CD14-positive monocyte (primary cell): ENCODE measurements around the gene CDC25A. TPM values are rescaled to one million over a fixed set of nuclear protein-coding genes. Genes with fewer than 3 reads are reported as not detected.

Experiments used
- DNase-seq, 3 donors: peaks; one replicate each; pipeline ENCODE4 v3.0.0-alpha.2; 2011 to 2022
- H2AFZ ChIP-seq: 2 replicates; pipeline ENCODE4 v1.6.0; 2012; ENCODE audit warnings: mild to moderate bottlenecking, low read depth, low read length, inconsistent platforms; ENCODE audit not compliant: insufficient read depth, poor library complexity, severe bottlenecking
- H3K27ac ChIP-seq, 2 donors: 1 replicate in 1 of 2; 2 replicates in 1 of 2; pipeline ENCODE4 v1.5.1; 2012 to 2013; ENCODE audit warnings: low read length in 2 of 2, control low read depth in 1 of 2, inconsistent platforms in 1 of 2, low read depth in 1 of 2, mild to moderate bottlenecking in 1 of 2
- H3K27me3 ChIP-seq, 2 donors: one replicate each; pipeline versions ENCODE4 v1.6.0 to v1.6.1; 2011 to 2013; ENCODE audit warnings: low read length in 2 of 2; ENCODE audit not compliant: control insufficient read depth in 2 of 2, insufficient read depth in 2 of 2
- H3K36me3 ChIP-seq, 2 donors: replicated peaks in 1 of 2; 1 replicate in 1 of 2; 2 replicates in 1 of 2; pipeline versions ENCODE4 v1.5.1 to v1.6.1; 2012 to 2013; ENCODE audit warnings: low read length in 2 of 2, control low read depth in 1 of 2, inconsistent platforms in 1 of 2, mild to moderate bottlenecking in 1 of 2; ENCODE audit not compliant: insufficient read depth in 2 of 2, control insufficient read depth in 1 of 2
- H3K4me1 ChIP-seq, 2 donors: 1 replicate in 1 of 2; 2 replicates in 1 of 2; pipeline versions ENCODE4 v1.5.1 to v1.6.1; 2012 to 2013; ENCODE audit warnings: low read length in 2 of 2, control low read depth in 1 of 2, inconsistent platforms in 1 of 2, mild to moderate bottlenecking in 1 of 2, moderate library complexity in 1 of 2; ENCODE audit not compliant: insufficient read depth in 2 of 2, control insufficient read depth in 1 of 2
- H3K4me2 ChIP-seq: replicated peaks from 2 replicates; pipeline ENCODE3; 2012; ENCODE audit warnings: low read length, moderate library complexity, mild to moderate bottlenecking; ENCODE audit not compliant: poor library complexity, severe bottlenecking; ENCODE audit errors: extremely low read depth
- H3K4me3 ChIP-seq, 3 experiments: fragments of 200-600 bp in 1 of 3; sonication (generic) in 1 of 3; replicated peaks in 1 of 3; 1 replicate in 2 of 3; 2 replicates in 1 of 3; pipeline ENCODE4 v1.5.1; 2011 to 2013; ENCODE audit warnings: low read length in 3 of 3, mild to moderate bottlenecking in 3 of 3, control low read depth in 2 of 3, low read depth in 2 of 3, inconsistent platforms in 1 of 3, moderate library complexity in 1 of 3
- H3K79me2 ChIP-seq: 2 replicates; pipeline ENCODE4 v1.6.0; 2012; ENCODE audit warnings: mild to moderate bottlenecking, control low read depth, inconsistent platforms, low read length, moderate library complexity; ENCODE audit not compliant: insufficient read depth
- H3K9ac ChIP-seq: 2 replicates; pipeline ENCODE4 v1.6.0; 2017; ENCODE audit warnings: low read length, mild to moderate bottlenecking; ENCODE audit not compliant: insufficient read depth, poor library complexity, severe bottlenecking
- H3K9me3 ChIP-seq, 2 donors: replicated peaks in 1 of 2; 1 replicate in 1 of 2; 2 replicates in 1 of 2; pipeline versions ENCODE4 v1.5.1 to v1.6.1; 2012 to 2013; ENCODE audit warnings: low read length in 2 of 2, control low read depth in 1 of 2; ENCODE audit not compliant: control insufficient read depth in 1 of 2, insufficient read depth in 1 of 2
- H4K20me1 ChIP-seq: 2 replicates; pipeline ENCODE4 v1.6.0; 2012; ENCODE audit warnings: mild to moderate bottlenecking, low read length, control low read depth, moderate library complexity; ENCODE audit not compliant: insufficient read depth
- H3K27ac Mint-ChIP-seq, 7 donors: one replicate each; pipeline ENCODE4 v1.8.0; 2020; ENCODE audit warnings: mild to moderate bottlenecking in 7 of 7, mixed read lengths in 7 of 7, moderate library complexity in 6 of 7, inconsistent platforms in 2 of 7
- H3K27me3 Mint-ChIP-seq, 3 donors: one replicate each; pipeline ENCODE4 v1.8.0; 2021 to 2022; ENCODE audit warnings: low read depth in 3 of 3, mild to moderate bottlenecking in 3 of 3, mixed read lengths in 3 of 3, moderate library complexity in 3 of 3, inconsistent platforms in 1 of 3
- H3K36me3 Mint-ChIP-seq, 2 donors: one replicate each; pipeline ENCODE4 v1.8.0; 2020; ENCODE audit warnings: mixed read lengths in 2 of 2, inconsistent platforms in 1 of 2, mild to moderate bottlenecking in 1 of 2
- H3K4me1 Mint-ChIP-seq: one replicate; pipeline ENCODE4 v1.8.0; 2020; ENCODE audit warnings: mild to moderate bottlenecking, mixed read lengths
- H3K4me3 Mint-ChIP-seq, 2 donors: one replicate each; pipeline ENCODE4 v1.8.0; 2020; ENCODE audit warnings: mild to moderate bottlenecking in 2 of 2, mixed read lengths in 2 of 2, moderate library complexity in 1 of 2
- H3K9me3 Mint-ChIP-seq, 7 donors: one replicate each; pipeline ENCODE4 v1.8.0; 2020 to 2022; ENCODE audit warnings: mixed read lengths in 7 of 7, mild to moderate bottlenecking in 6 of 7, moderate library complexity in 6 of 7, inconsistent platforms in 2 of 7
- WGBS: methylation state at CpG from one replicate; pipeline ENCODE4 v1.1.5; 2013; ENCODE audit warnings: missing lambda C conversion rate; ENCODE audit not compliant: insufficient coverage; 5-methylcytosine and 5-hydroxymethylcytosine counted together
- intact Hi-C, 2 donors: fragments of 100-400 bp; cut with micrococcal nuclease; formaldehyde crosslinking; loops; one replicate each; pipeline versions ENCODE4 v1.15.0 to v1.15.1; 2023
- polyA plus RNA-seq, 3 donors: library from polyadenylated mRNA; depleted of rRNA in 1 of 3; unstranded in 2 of 3; stranded (reverse) in 1 of 3; fragments of 300-500 nt in 2 of 3; fragments of >200 nt in 1 of 3; fragmentation: Illumina TruSeq in 2 of 3; gene quantifications; 1 replicate in 2 of 3; 2 replicates in 1 of 3; pipeline ENCODE4 v1.2.3, GENCODE V29; 2012 to 2021
- TF ChIP-seq, protein P1 (sequence below): fragments of 200-600 bp; IDR thresholded peaks from one replicate; pipeline ENCODE4 v1.8.0; 2022; ENCODE audit warnings: antibody characterized with exemption, mild to moderate bottlenecking

The CDC25A gene
- polyA plus RNA-seq, 3 donors = 0.07 to 0.39 TPM; not detected in 1

GRCh38 chr3:48123346-48123745 is 64.9 kb downstream of the CDC25A start:
- 82% methylated on average over 3 of the region's 6 CpGs for WGBS
- no peak overlapping the region for H3K9ac ChIP-seq
- peaks cover 3% of the 10 kb centered on the region for H3K4me1 Mint-ChIP-seq
- H3K4me1 ChIP-seq = no peaks in the 10 kb centered on the region
- no peak overlapping the region for H3K4me3 Mint-ChIP-seq
- H4K20me1 ChIP-seq = no peaks in the 10 kb centered on the region
- H3K36me3 ChIP-seq = no peaks in the 10 kb centered on the region
- intact Hi-C loops = no loop called here
- TF ChIP-seq, protein P1, sequence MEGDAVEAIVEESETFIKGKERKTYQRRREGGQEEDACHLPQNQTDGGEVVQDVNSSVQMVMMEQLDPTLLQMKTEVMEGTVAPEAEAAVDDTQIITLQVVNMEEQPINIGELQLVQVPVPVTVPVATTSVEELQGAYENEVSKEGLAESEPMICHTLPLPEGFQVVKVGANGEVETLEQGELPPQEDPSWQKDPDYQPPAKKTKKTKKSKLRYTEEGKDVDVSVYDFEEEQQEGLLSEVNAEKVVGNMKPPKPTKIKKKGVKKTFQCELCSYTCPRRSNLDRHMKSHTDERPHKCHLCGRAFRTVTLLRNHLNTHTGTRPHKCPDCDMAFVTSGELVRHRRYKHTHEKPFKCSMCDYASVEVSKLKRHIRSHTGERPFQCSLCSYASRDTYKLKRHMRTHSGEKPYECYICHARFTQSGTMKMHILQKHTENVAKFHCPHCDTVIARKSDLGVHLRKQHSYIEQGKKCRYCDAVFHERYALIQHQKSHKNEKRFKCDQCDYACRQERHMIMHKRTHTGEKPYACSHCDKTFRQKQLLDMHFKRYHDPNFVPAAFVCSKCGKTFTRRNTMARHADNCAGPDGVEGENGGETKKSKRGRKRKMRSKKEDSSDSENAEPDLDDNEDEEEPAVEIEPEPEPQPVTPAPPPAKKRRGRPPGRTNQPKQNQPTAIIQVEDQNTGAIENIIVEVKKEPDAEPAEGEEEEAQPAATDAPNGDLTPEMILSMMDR = no peak
- no peak overlapping the region for H3K4me2 ChIP-seq
- H3K79me2 ChIP-seq = no peaks in the 10 kb centered on the region
- no peaks in the 10 kb centered on the region for H3K9me3 ChIP-seq
- no peaks in the 10 kb centered on the region for H3K36me3 Mint-ChIP-seq
- peaks cover 0 to 3% (median under 1%) of the 10 kb centered on the region in 3 donors for H3K27me3 Mint-ChIP-seq
- DNase-seq = no peak
- no peak overlapping the region for H2AFZ ChIP-seq
- H3K4me3 ChIP-seq = no peak overlapping the region
- H3K27me3 ChIP-seq = no peaks in the 10 kb centered on the region
- no peaks in the 10 kb centered on the region for H3K9me3 Mint-ChIP-seq
- H3K27ac ChIP-seq = no peak overlapping the region
- no peak overlapping the region for H3K27ac Mint-ChIP-seq

- Mint-ChIP-seq H3K27me3 (peaks cover 0 to 4% (median 2%) of the 10 kb centered on the region in 3 donors), H3K9me3 (no peaks in the 10 kb centered on the region), H3K4me3 (no peak overlapping the region), H3K27ac (no peak overlapping the region), H3K4me1 (peaks cover 3% of the 10 kb centered on the region), H3K36me3 (no peaks in the 10 kb centered on the region)
- TF ChIP-seq, protein P1 = no peak
- Histone ChIP-seq H3K79me2 (no peaks in the 10 kb centered on the region), H3K27me3 (no peaks in the 10 kb centered on the region), H3K4me3 (no peak overlapping the region), H2AFZ (no peak overlapping the region), H3K9ac (no peak overlapping the region), H3K4me2 (no peak overlapping the region), H3K27ac (no peak overlapping the region), H3K36me3 (no peaks in the 10 kb centered on the region), H4K20me1 (no peaks in the 10 kb centered on the region), H3K9me3 (no peaks in the 10 kb centered on the region), H3K4me1 (no peaks in the 10 kb centered on the region)
- intact Hi-C loops = no loop called here
- 83% methylated on average over 1 of the region's 5 CpGs for WGBS
- DNase-seq = no peak
Measured at GRCh38 chr3:48122504-48122903, 65.7 kb downstream of the CDC25A start.
